Loucy (cell line): ENCODE data around the gene RAPH1.

Source experiments
- H2AFZ ChIP-seq: fragments of 200-600 bp; sonication (generic); 2 replicates; pipeline ENCODE4 v1.6.0; 2016; ENCODE audit warnings: antibody characterized with exemption, mild to moderate bottlenecking, low read length, moderate library complexity
- H3F3A ChIP-seq: fragments of 200-600 bp; 2 replicates; pipeline ENCODE4 v1.6.0; 2016; ENCODE audit warnings: antibody characterized with exemption, low read depth, mild to moderate bottlenecking
- H3K27me3 ChIP-seq: fragments of 200-600 bp; sonication (generic); 2 replicates; pipeline ENCODE4 v1.6.1; 2014; ENCODE audit warnings: low read length, mild to moderate bottlenecking; ENCODE audit not compliant: insufficient read depth, poor library complexity, severe bottlenecking
- H3K36me3 ChIP-seq: fragments of 200-600 bp; sonication (generic); 2 replicates; pipeline ENCODE4 v1.6.1; 2016; ENCODE audit warnings: low read length; ENCODE audit not compliant: insufficient read depth
- H3K4me1 ChIP-seq: fragments of 200-600 bp; sonication (generic); 2 replicates; pipeline ENCODE4 v1.5.1; 2014; ENCODE audit warnings: low read length, mild to moderate bottlenecking; ENCODE audit not compliant: insufficient read depth, poor library complexity, severe bottlenecking
- H3K4me2 ChIP-seq: fragments of 200-600 bp; sonication (generic); 2 replicates; pipeline ENCODE4 v1.6.0; 2014; ENCODE audit warnings: antibody characterized with exemption, low read length, low read depth, mild to moderate bottlenecking; ENCODE audit not compliant: poor library complexity, severe bottlenecking
- H3K4me3 ChIP-seq: fragments of 200-600 bp; sonication (generic); 2 replicates; pipeline ENCODE4 v1.5.1; 2014; ENCODE audit warnings: low read length, mild to moderate bottlenecking, mixed read lengths; ENCODE audit not compliant: poor library complexity, severe bottlenecking
- H3K79me2 ChIP-seq: fragments of 200-600 bp; sonication (generic); 2 replicates; pipeline ENCODE4 v1.6.1; 2014; ENCODE audit warnings: low read length; ENCODE audit not compliant: insufficient read depth
- H3K9ac ChIP-seq: fragments of 200-600 bp; sonication (generic); 2 replicates; pipeline ENCODE4 v1.6.0; 2014; ENCODE audit warnings: mild to moderate bottlenecking, low read depth, low read length, moderate library complexity; ENCODE audit not compliant: poor library complexity, severe bottlenecking
- H3K9me2 ChIP-seq: fragments of 200-600 bp; sonication (generic); replicated peaks from 2 replicates; pipeline ENCODE4 v1.6.1; 2016; ENCODE audit warnings: low read depth, low read length, mixed read lengths
- H3K9me3 ChIP-seq: fragments of 200-600 bp; sonication (generic); 2 replicates; pipeline ENCODE4 v1.6.1; 2014; ENCODE audit warnings: mild to moderate bottlenecking, antibody characterized with exemption, low read length, low read depth; ENCODE audit not compliant: insufficient read depth
- H4K20me1 ChIP-seq: fragments of 200-600 bp; sonication (generic); 2 replicates; pipeline ENCODE4 v1.6.0; 2014; ENCODE audit warnings: antibody characterized with exemption, low read length, mild to moderate bottlenecking; ENCODE audit not compliant: insufficient read depth, poor library complexity, severe bottlenecking
- EZH2phosphoT487 ChIP-seq: fragments of 200-600 bp; IDR thresholded peaks from 2 replicates; pipeline ENCODE4 v1.6.1; 2018; ENCODE audit warnings: antibody characterized with exemption, mild to moderate bottlenecking, moderate library complexity, borderline replicate concordance
- TF ChIP-seq, protein P1 (sequence below): fragments of 200-600 bp; sonication (generic); conservative IDR thresholded peaks from 2 replicates; pipeline ENCODE4 v1.5.1; 2014; ENCODE audit warnings: mild to moderate bottlenecking, antibody characterized with exemption, low read length

Gene RAPH1

GRCh38 chr2:203572316-203572715, 37.2 kb upstream of the RAPH1 start:
- Histone ChIP-seq H3K4me1 (no peaks in the 10 kb centered on the region), H3K9ac (no peak overlapping the region), H4K20me1 (no peaks in the 10 kb centered on the region), H3K79me2 (no peaks in the 10 kb centered on the region), H2AFZ (no peak overlapping the region), H3K4me2 (no peak overlapping the region), H3K4me3 (no peak overlapping the region), H3K36me3 (no peaks in the 10 kb centered on the region), H3F3A (no peaks in the 10 kb centered on the region), H3K27me3 (no peaks in the 10 kb centered on the region), H3K9me2 (no peaks in the 10 kb centered on the region), H3K9me3 (no peaks in the 10 kb centered on the region)
- TF ChIP-seq EZH2phosphoT487 = no peak
- TF ChIP-seq, protein P1, sequence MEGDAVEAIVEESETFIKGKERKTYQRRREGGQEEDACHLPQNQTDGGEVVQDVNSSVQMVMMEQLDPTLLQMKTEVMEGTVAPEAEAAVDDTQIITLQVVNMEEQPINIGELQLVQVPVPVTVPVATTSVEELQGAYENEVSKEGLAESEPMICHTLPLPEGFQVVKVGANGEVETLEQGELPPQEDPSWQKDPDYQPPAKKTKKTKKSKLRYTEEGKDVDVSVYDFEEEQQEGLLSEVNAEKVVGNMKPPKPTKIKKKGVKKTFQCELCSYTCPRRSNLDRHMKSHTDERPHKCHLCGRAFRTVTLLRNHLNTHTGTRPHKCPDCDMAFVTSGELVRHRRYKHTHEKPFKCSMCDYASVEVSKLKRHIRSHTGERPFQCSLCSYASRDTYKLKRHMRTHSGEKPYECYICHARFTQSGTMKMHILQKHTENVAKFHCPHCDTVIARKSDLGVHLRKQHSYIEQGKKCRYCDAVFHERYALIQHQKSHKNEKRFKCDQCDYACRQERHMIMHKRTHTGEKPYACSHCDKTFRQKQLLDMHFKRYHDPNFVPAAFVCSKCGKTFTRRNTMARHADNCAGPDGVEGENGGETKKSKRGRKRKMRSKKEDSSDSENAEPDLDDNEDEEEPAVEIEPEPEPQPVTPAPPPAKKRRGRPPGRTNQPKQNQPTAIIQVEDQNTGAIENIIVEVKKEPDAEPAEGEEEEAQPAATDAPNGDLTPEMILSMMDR = no peak

DNA sequence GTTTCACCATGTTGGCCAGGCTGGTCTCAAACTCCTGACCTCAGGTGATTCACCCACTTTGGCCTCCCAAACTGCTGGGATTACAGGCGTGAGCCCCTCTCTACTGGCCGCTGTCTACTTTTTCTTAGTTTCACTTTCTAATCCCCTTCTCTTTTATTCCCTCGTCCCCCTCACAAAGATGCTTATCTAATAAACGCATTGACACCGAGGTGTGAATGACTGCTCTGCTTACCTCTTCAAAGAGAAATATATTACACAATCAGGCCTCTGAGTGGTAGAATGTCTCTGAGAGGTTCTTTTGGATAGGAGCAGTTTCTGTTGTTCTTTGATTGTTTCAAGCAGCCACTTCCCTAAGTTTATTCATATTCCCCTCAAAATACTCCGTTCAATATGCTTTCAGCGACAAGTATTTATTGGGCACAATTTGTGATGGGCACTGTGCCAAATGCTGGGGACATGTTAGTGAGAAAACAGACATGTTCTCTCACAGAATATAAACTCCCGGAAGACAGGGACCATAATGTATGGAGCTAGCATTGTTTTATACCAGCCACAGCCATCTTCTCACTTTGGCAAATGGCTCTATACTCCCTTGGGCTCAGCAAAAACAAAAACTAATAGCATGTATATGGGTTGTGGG, 34.7 kb upstream of the RAPH1 start:
- Histone ChIP-seq H3K4me2 (no peak overlapping the region), H3K27me3 (no peaks in the 10 kb centered on the region)

DNA sequence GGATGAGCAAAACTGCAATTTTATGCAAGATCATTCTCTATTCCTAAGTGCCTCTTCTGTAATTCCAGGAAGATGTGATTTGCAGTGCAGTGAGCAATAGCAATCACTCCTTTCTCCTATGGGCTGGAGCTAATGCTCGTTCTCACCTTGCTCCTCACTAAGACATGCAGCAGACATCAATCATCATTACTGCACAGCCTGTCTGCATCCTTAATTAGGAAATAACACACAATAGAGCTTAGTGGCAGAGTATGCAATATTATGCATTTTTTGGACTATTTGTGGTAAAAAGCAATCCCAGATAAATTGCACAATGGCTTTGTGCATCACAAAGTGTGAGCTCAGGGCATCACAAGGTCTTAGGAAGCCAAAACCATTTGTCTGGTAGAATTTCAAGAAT, 32.6 kb upstream of the RAPH1 start:
- Histone ChIP-seq H3K4me2 (no peak overlapping the region), H2AFZ (no peak overlapping the region), H3K9ac (no peak overlapping the region), H3K79me2 (no peaks in the 10 kb centered on the region), H3K4me3 (no peak overlapping the region), H3K9me3 (no peaks in the 10 kb centered on the region), H3F3A (no peaks in the 10 kb centered on the region), H3K27me3 (no peaks in the 10 kb centered on the region), H3K36me3 (no peaks in the 10 kb centered on the region), H3K4me1 (no peaks in the 10 kb centered on the region), H3K9me2 (no peaks in the 10 kb centered on the region), H4K20me1 (no peaks in the 10 kb centered on the region)
- TF ChIP-seq EZH2phosphoT487 = no peak
- TF ChIP-seq, protein P1 = no peak

More for the DNA sequence above, 34.7 kb upstream of the RAPH1 start:
- Histone ChIP-seq H3K9ac (no peak overlapping the region), H3K79me2 (no peaks in the 10 kb centered on the region), H3K9me2 (no peaks in the 10 kb centered on the region), H3F3A (no peaks in the 10 kb centered on the region), H3K9me3 (no peaks in the 10 kb centered on the region), H2AFZ (no peak overlapping the region), H4K20me1 (no peaks in the 10 kb centered on the region), H3K36me3 (no peaks in the 10 kb centered on the region), H3K4me1 (no peaks in the 10 kb centered on the region), H3K4me3 (no peak overlapping the region)
- TF ChIP-seq, protein P1 = no peak
- TF ChIP-seq EZH2phosphoT487 = no peak
